ENCODE measurements around the gene CPPED1.
"Not testable (repeated sequence)": the region's sequence is repeated elsewhere in the genome, so short reads cannot be mapped to it uniquely, and the experiment has no call there.

The CPPED1 gene, protein sequence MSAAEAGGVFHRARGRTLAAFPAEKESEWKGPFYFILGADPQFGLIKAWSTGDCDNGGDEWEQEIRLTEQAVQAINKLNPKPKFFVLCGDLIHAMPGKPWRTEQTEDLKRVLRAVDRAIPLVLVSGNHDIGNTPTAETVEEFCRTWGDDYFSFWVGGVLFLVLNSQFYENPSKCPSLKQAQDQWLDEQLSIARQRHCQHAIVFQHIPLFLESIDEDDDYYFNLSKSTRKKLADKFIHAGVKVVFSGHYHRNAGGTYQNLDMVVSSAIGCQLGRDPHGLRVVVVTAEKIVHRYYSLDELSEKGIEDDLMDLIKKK

DNA sequence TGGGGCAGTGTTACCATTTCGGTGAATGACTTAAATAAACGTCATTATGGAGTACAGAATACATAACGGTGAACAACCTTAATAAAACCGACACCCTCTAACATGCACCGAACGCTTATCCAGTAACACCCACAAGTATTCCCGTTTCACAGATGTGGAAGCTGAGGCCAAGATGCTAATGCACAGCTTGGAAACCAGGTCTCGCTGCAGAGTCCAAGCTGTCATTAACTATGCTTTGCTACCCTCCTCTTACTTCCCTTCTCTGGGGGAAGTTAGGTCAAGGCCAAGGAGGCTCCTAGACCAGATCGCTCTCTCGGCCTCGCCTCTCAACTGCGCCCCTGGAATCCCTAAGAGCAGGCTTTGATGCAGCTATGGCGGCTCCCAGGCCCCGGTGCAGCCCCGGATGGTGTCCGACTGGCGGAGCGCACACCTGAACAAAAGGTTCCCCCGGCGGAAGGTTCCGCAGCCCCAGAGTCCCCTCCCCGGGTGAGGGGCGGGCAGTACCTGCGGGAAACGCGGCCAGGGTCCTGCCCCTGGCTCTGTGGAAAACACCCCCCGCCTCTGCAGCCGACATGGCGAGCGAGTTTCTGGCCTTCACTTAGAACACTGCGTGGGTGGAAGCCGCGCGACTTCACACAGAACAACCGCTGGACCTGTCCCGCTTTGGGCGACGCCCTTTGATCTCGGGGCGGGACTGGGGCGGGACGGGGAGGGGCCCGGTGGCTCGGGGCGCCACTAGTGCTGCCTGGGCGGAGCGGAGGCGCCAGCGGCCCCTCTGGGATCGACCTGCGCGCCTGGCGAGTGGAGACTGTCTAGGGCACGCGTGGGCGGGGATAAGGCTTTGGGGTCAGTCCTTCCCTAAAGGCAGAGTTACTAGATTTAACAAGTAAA, at the start of gene CPPED1:
Gene CPPED1, minus strand, starts transcription at position 685 of the 891 bp plus-strand sequence. Its CDS starts 111 bp downstream, at position 574.
- DNase-seq (ENCODE audit: low read depth in 2 of 3, low spot score in 2 of 3) = peak; percentile 88 to 90 (median 89)

GRCh38 chr16:12850186-12850585, 46.5 kb upstream of the CPPED1 start:
- no peak for DNase-seq (ENCODE audit: low read depth in 2 of 3, low spot score in 2 of 3)

GRCh38 chr16:12846592-12846991, 42.9 kb upstream of the CPPED1 start:
- no peak for DNase-seq (ENCODE audit: low read depth in 2 of 3, low spot score in 2 of 3)

DNA sequence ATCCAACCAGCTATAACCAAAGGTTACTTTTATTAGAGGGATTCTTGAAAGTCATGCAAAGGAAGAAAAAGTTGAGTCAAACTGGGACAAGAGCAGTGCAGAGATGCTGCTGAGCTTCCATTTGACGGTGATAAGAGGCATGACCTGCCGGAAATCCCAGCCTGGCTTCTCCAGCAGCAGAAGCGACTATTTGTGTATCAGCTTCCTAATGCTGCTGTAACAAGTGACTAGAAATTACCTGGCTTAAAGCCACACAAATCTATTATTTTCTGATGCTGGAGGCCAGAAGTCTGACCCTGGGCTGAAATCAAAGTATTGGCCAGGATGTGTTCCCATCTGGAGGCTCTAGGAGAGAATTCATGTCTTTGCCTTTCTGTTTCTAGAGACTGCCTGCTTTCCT, 41.6 kb upstream of the CPPED1 start:
- no peak for DNase-seq (ENCODE audit: low read depth in 2 of 3, low spot score in 2 of 3)

- DNase-seq (ENCODE audit: low read depth in 2 of 3, low spot score in 2 of 3) = no peak
Observed at GRCh38 chr16:12837756-12838155, 34.1 kb upstream of the CPPED1 start.

- no peak for DNase-seq (ENCODE audit: low read depth in 2 of 3, low spot score in 2 of 3)
Observed at GRCh38 chr16:12837291-12837690, 33.6 kb upstream of the CPPED1 start.

GRCh38 chr16:12833926-12834325, 30.2 kb upstream of the CPPED1 start:
- no peak for DNase-seq (ENCODE audit: low read depth in 2 of 3, low spot score in 2 of 3)

DNA sequence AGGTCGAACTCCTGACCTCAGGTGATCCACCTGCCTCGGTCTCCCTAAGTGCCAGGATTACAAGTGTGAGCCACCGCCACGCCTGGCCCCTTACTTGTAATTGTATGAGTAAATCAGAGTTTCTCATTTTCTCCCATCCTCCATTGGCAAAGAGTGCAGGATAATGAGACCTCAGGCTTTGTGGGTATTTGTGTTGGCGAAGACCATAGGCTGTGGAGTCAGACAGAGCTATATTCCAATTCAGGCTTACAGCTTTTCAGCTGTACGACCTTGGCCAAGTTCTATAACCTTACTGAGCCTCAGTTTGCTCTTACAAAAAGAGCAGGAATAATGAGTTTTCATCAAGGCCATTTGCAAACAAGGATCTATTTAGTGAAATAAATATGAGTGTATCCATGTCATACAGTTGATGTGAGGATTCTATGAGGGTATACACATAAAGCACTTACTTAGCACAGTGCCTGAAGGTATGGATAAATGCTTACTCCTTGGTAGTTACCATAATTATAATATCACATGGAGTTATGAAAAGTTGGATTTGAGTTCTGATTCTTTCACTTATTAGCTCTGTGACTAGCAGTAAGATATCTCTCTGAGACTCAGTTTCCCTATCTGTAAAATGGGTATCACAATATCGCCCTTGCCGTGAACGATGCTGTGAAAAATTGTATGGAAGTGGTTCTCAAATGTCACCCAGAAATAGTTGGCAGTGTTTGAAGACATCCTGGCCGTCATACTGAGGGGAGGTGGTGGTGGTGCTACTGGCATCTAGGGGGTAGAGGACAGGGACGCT, 25.6 kb upstream of the CPPED1 start:
- no peak for DNase-seq (ENCODE audit: low read depth in 2 of 3, low spot score in 2 of 3)

GRCh38 chr16:12828206-12828605, 24.5 kb upstream of the CPPED1 start:
- no peak for DNase-seq (ENCODE audit: low read depth in 2 of 3, low spot score in 2 of 3)

GRCh38 chr16:12826559-12826958, 22.9 kb upstream of the CPPED1 start:
- no peak for DNase-seq (ENCODE audit: low read depth in 2 of 3, low spot score in 2 of 3)

GRCh38 chr16:12819126-12820117, 15.7 kb upstream of the CPPED1 start:
- DNase-seq (ENCODE audit: low read depth in 2 of 3, low spot score in 2 of 3) = peak; percentile 53 to 84 (median 74)

GRCh38 chr16:12818326-12818725, 14.6 kb upstream of the CPPED1 start:
- DNase-seq (ENCODE audit: low read depth in 2 of 3, low spot score in 2 of 3) = no peak

- not testable (repeated sequence) for DNase-seq (ENCODE audit: low read depth in 2 of 3, low spot score in 2 of 3)
Observed at GRCh38 chr16:12816791-12817214, 13.1 kb upstream of the CPPED1 start.

DNA sequence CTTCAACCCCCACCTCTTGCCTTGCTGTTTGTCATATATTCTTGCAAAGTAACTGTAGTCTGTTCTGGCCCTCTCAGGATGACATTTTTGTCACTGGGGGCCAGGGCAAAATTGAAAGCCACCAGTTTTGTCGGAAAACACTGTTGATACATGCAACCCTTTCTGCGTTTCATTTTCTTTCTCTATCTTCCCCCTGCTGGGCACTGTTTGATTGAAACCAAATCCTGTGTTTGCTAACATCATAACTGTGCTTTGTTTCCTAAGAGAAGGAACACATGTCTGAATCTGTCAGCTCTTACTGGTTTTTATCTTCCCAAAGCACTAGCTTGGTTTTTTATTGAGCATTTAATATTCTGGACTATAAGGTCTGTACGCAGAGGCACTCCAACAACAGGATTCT, 11.7 kb upstream of the CPPED1 start:
- no peak for DNase-seq (ENCODE audit: low read depth in 2 of 3, low spot score in 2 of 3)

GRCh38 chr16:12813734-12814133, 10.0 kb upstream of the CPPED1 start:
- DNase-seq (ENCODE audit: low read depth in 2 of 3, low spot score in 2 of 3) = not testable (repeated sequence)

- DNase-seq (ENCODE audit: low read depth in 2 of 3, low spot score in 2 of 3) = not testable (repeated sequence)
Observed at GRCh38 chr16:12813321-12813720, 9.6 kb upstream of the CPPED1 start.

GRCh38 chr16:12811441-12812383, 8.0 kb upstream of the CPPED1 start:
- no peak for DNase-seq (ENCODE audit: low read depth in 2 of 3, low spot score in 2 of 3)

- no peak for DNase-seq (ENCODE audit: low read depth in 2 of 3, low spot score in 2 of 3)
Observed at GRCh38 chr16:12805066-12805465, 1.4 kb upstream of the CPPED1 start.

DNA sequence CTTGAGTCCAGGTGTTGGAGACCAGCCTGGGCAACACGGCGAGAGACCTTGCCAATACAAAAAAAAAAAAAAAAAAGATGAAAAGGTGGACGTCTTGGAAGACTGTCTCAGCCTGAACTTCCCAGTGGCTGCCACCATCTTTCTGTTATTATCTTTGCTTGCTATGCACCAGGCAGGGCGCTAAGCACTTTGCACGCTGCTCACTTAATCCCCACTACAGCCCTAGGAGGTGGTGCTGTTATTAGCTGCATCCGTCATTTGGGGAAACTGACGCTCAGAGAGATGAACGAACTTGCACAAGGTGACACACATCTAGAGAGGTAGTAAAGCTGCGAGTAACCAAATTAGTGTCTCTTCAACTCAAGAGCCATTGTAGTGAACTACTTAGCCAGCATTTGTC, 708 bp upstream of the CPPED1 start:
- DNase-seq (ENCODE audit: low read depth in 2 of 3, low spot score in 2 of 3) = no peak

All from activated CD8-positive, alpha-beta memory T cell treated with anti-CD3 and anti-CD28 coated beads for 48 hours (primary cell).